ENCODE data around the gene NUCB1. TPM values are rescaled to one million over a fixed set of nuclear protein-coding genes. Genes with fewer than 3 reads are reported as not detected.

NUCB1 gene
- total RNA-seq, 1 experiment from 2014 or later, result 162 TPM

- CTCF ChIA-PET, result interaction anchor here (0.6 to 1.4 kb wide), 2 partner anchors 9 to 26 kb away, joined by 3 to 4 read pairs; partner anchors contain the start of genes GYS1 and RUVBL2
- intact Hi-C loops (cut with micrococcal nuclease; ENCODE audit: unreplicated experiment), result loop anchor here (5.0 kb wide), 1 partner anchor 330 kb away; the partner anchor contains the start of gene DBP
- no peak for DNase-seq
- Mint-ChIP-seq H3K9me3 (ENCODE audit: low read depth, unreplicated experiment) (no peaks in the 10 kb centered on the region), H3K27ac (ENCODE audit: unreplicated experiment) (peak overlapping the region; percentile 99), H3K4me3 (ENCODE audit: low read depth, unreplicated experiment) (peak overlapping the region; percentile 98), H3K27me3 (ENCODE audit: unreplicated experiment) (no peaks in the 10 kb centered on the region), H3K4me1 (ENCODE audit: low read depth, unreplicated experiment) (peaks cover 31% of the 10 kb centered on the region), H3K36me3 (ENCODE audit: insufficient read depth, unreplicated experiment) (peaks cover 82% of the 10 kb centered on the region)
- no TSS peak for BruUV-seq (replicated peaks)
- TF ChIP-seq CTCF (IDR thresholded peaks at IDR 0.05; ENCODE audit: unreplicated experiment), result no peak
These were observed 67.5 kb downstream of the NUCB1 start for GRCh38 chr19:48967346-48968178.

GRCh38 chr19:48968179-48968661 is 68.1 kb downstream of the NUCB1 start:
- peak overlapping the region; percentile 98 for H3K4me3 Mint-ChIP-seq (ENCODE audit: low read depth, unreplicated experiment)
- peaks cover 25% of the 10 kb centered on the region for H3K4me1 Mint-ChIP-seq (ENCODE audit: low read depth, unreplicated experiment)
- H3K36me3 Mint-ChIP-seq (ENCODE audit: insufficient read depth, unreplicated experiment), result peaks cover 75% of the 10 kb centered on the region
- H3K27me3 Mint-ChIP-seq (ENCODE audit: unreplicated experiment), result no peaks in the 10 kb centered on the region
- DNase-seq, result no peak
- no peaks in the 10 kb centered on the region for H3K9me3 Mint-ChIP-seq (ENCODE audit: low read depth, unreplicated experiment)
- peak overlapping the region; percentile 99 for H3K27ac Mint-ChIP-seq (ENCODE audit: unreplicated experiment)
- TF ChIP-seq CTCF (IDR thresholded peaks at IDR 0.05; ENCODE audit: unreplicated experiment), result no peak
- CTCF ChIA-PET, result no interaction called here
- intact Hi-C loops (cut with micrococcal nuclease; ENCODE audit: unreplicated experiment), result loop anchor here (5.0 kb wide), 1 partner anchor 331 kb away; the partner anchor contains the start of gene DBP
- BruUV-seq (replicated peaks), result TSS peak; percentile 10

GRCh38 chr19:48968813-48969218 is 68.7 kb downstream of the NUCB1 start:
- intact Hi-C loops (cut with micrococcal nuclease; ENCODE audit: unreplicated experiment), result loop anchor here (5.0 kb wide), 1 partner anchor 332 kb away; the partner anchor contains the start of gene DBP
- BruUV-seq (replicated peaks), result no TSS peak
- CTCF ChIA-PET, result no interaction called here
- DNase-seq, result no peak
- Mint-ChIP-seq H3K27me3 (ENCODE audit: unreplicated experiment) (no peaks in the 10 kb centered on the region), H3K9me3 (ENCODE audit: low read depth, unreplicated experiment) (no peaks in the 10 kb centered on the region), H3K36me3 (ENCODE audit: insufficient read depth, unreplicated experiment) (peaks cover 72% of the 10 kb centered on the region), H3K4me3 (ENCODE audit: low read depth, unreplicated experiment) (no peak overlapping the region), H3K27ac (ENCODE audit: unreplicated experiment) (no peak overlapping the region), H3K4me1 (ENCODE audit: low read depth, unreplicated experiment) (peaks cover 19% of the 10 kb centered on the region)
- no peak for TF ChIP-seq CTCF (IDR thresholded peaks at IDR 0.05; ENCODE audit: unreplicated experiment)

GRCh38 chr19:48969276-48970138 is 69.4 kb downstream of the NUCB1 start:
- no peak overlapping the region for H3K4me3 Mint-ChIP-seq (ENCODE audit: low read depth, unreplicated experiment)
- H3K4me1 Mint-ChIP-seq (ENCODE audit: low read depth, unreplicated experiment), result peaks cover 12% of the 10 kb centered on the region
- H3K27me3 Mint-ChIP-seq (ENCODE audit: unreplicated experiment), result no peaks in the 10 kb centered on the region
- intact Hi-C loops (cut with micrococcal nuclease; ENCODE audit: unreplicated experiment), result loop anchor here (2.0 to 5.0 kb wide), 2 partner anchors 175 to 332 kb away; partner anchors contain the start of gene DBP
- no peak overlapping the region for H3K27ac Mint-ChIP-seq (ENCODE audit: unreplicated experiment)
- TF ChIP-seq CTCF (IDR thresholded peaks at IDR 0.05; ENCODE audit: unreplicated experiment), result no peak
- H3K36me3 Mint-ChIP-seq (ENCODE audit: insufficient read depth, unreplicated experiment), result peaks cover 72% of the 10 kb centered on the region
- BruUV-seq (replicated peaks), result no TSS peak
- H3K9me3 Mint-ChIP-seq (ENCODE audit: low read depth, unreplicated experiment), result no peaks in the 10 kb centered on the region
- no peak for DNase-seq
- CTCF ChIA-PET, result interaction anchor here (1.1 to 2.3 kb wide), 4 partner anchors 24 to 174 kb away, joined by 3 to 17 read pairs (median 13); partner anchors contain the start of genes GYS1, HSD17B14 and RUVBL2

Data from Calu3 (cell line).